Keratinocyte (primary cell): ENCODE measurements around the gene BARX1. TPM values are rescaled to one million over a fixed set of nuclear protein-coding genes. Genes with fewer than 3 reads are reported as not detected.
"Not testable (repeated sequence)": the region's sequence is repeated elsewhere in the genome, so short reads cannot be mapped to it uniquely, and the experiment has no call there.

Experiments used
- DNase-seq: peaks from one replicate; pipeline ENCODE4 v3.0.0-alpha.2; 2011; ENCODE audit warnings: low read depth, missing footprints, low spot score
- FAIRE-seq: peaks from 2 replicates; lab custom pipeline; 2011; peaks lifted over from hg19 to GRCh38; lab: Jason Lieb, UNC
- H2AFZ ChIP-seq: 2 replicates; pipeline ENCODE4 v1.6.0; 2012; ENCODE audit warnings: low read length, control low read depth, inconsistent platforms; ENCODE audit not compliant: control insufficient read depth
- H3K27ac ChIP-seq: 2 replicates; pipeline ENCODE4 v1.5.1; 2011; ENCODE audit warnings: low read length; ENCODE audit not compliant: control insufficient read depth, insufficient read depth
- H3K27me3 ChIP-seq: 3 replicates; pipeline ENCODE4 v1.6.0; 2011; ENCODE audit warnings: low read length; ENCODE audit not compliant: control insufficient read depth, insufficient read depth; ENCODE audit errors: extremely low read depth
- H3K36me3 ChIP-seq, 2 experiments: 2 replicates in 1 of 2; 3 replicates in 1 of 2; pipeline ENCODE4 v1.5.1; 2011; ENCODE audit warnings: low read length in 2 of 2, mild to moderate bottlenecking in 1 of 2; ENCODE audit not compliant: control insufficient read depth in 2 of 2, insufficient read depth in 2 of 2; ENCODE audit errors: extremely low read depth in 1 of 2
- H3K4me1 ChIP-seq: 3 replicates; pipeline ENCODE4 v1.5.1; 2011; ENCODE audit warnings: low read length; ENCODE audit not compliant: control insufficient read depth, insufficient read depth; ENCODE audit errors: extremely low read depth
- H3K4me2 ChIP-seq: 3 replicates; pipeline ENCODE4 v1.6.0; 2011; ENCODE audit warnings: low read depth, low read length; ENCODE audit not compliant: control insufficient read depth, insufficient read depth; ENCODE audit errors: extremely low read depth
- H3K4me3 ChIP-seq, 3 experiments: fragments of 200-600 bp in 1 of 3; sonication (generic) in 1 of 3; 2 replicates in 2 of 3; 3 replicates in 1 of 3; pipeline ENCODE4 v1.5.1; 2011 to 2016; ENCODE audit warnings: low read length in 3 of 3, mild to moderate bottlenecking in 3 of 3, control low read depth in 2 of 3, inconsistent platforms in 1 of 3, low read depth in 1 of 3, mixed read lengths in 1 of 3, mixed run types in 1 of 3, moderate library complexity in 1 of 3; ENCODE audit not compliant: control insufficient read depth in 2 of 3, insufficient read depth in 2 of 3; ENCODE audit errors: extremely low read depth in 1 of 3
- H3K79me2 ChIP-seq: 2 replicates; pipeline ENCODE4 v1.6.0; 2012; ENCODE audit warnings: low read length; ENCODE audit not compliant: control insufficient read depth, insufficient read depth
- H3K9ac ChIP-seq: 3 replicates; pipeline ENCODE4 v1.6.0; 2011; ENCODE audit warnings: low read length; ENCODE audit not compliant: control insufficient read depth, insufficient read depth; ENCODE audit errors: extremely low read depth
- H3K9me1 ChIP-seq: 3 replicates; pipeline ENCODE4 v1.6.0; 2011; ENCODE audit warnings: low read length; ENCODE audit not compliant: control insufficient read depth, insufficient read depth; ENCODE audit errors: extremely low read depth
- H3K9me3 ChIP-seq: 2 replicates; pipeline ENCODE4 v1.5.1; 2012; ENCODE audit warnings: low read depth, low read length; ENCODE audit not compliant: control insufficient read depth
- H4K20me1 ChIP-seq: 3 replicates; pipeline ENCODE4 v1.6.0; 2011; ENCODE audit warnings: low read length; ENCODE audit not compliant: control insufficient read depth, insufficient read depth; ENCODE audit errors: extremely low read depth
- EZH2 ChIP-seq: IDR thresholded peaks from one replicate; pipeline ENCODE4 v1.6.1; 2012; ENCODE audit warnings: inconsistent platforms, mild to moderate bottlenecking, low read length, moderate library complexity
- dilution Hi-C: fragments of 300-500 bp; cut with MboI; formaldehyde crosslinking; loops from one replicate; pipeline ENCODE4 v1.7.0; 2020; ENCODE audit warnings: low sequenced_read_pairs; ENCODE audit not compliant: extremely low pct_ligation_motif_present
- polyA plus RNA-seq, 5 experiments: library from polyadenylated mRNA; depleted of rRNA in 3 of 5; stranded (reverse) in 3 of 5; stranded (forward) in 1 of 5; unstranded in 1 of 5; fragments of >200 nt; gene quantifications; 1 replicate in 1 of 5; 2 replicates in 3 of 5; 3 replicates in 1 of 5; pipeline versions ENCODE4 v1.2.1 to v1.2.3, GENCODE V29; 2011 to 2012; ENCODE audit warnings: missing spikeins in 2 of 5, low read depth in 1 of 5, low replicate concordance in 1 of 5
- TF ChIP-seq, protein P1 (sequence below), 3 experiments: IDR thresholded peaks in 1 of 3; conservative IDR thresholded peaks in 1 of 3; optimal IDR thresholded peaks in 1 of 3; 2 replicates in 2 of 3; 3 replicates in 1 of 3; pipeline versions ENCODE3 to v1.5.1; 2011; ENCODE audit warnings: low read length in 3 of 3, mild to moderate bottlenecking in 3 of 3, moderate library complexity in 2 of 3, control low read depth in 1 of 3, inconsistent platforms in 1 of 3; ENCODE audit not compliant: insufficient read depth in 2 of 3; ENCODE audit errors: extremely low read depth in 1 of 3

Gene BARX1
- polyA plus RNA-seq, 1 donor (not counting 4 experiments of a cell fraction or from before 2014, with no cell fraction given) = not detected

GRCh38 chr9:93964685-93965084, 9.5 kb upstream of the BARX1 start:
- FAIRE-seq (no peak), DNase-seq (no peak)
- peaks cover 33% of the 10 kb centered on the region for H3K27me3 ChIP-seq
- dilution Hi-C loops = no loop called here
- no peak overlapping the region for H3K27ac ChIP-seq
- no peak overlapping the region for H3K4me3 ChIP-seq
- no peak overlapping the region for H2AFZ ChIP-seq
- no peaks in the 10 kb centered on the region for H3K9me1 ChIP-seq
- H3K9me3 ChIP-seq = no peaks in the 10 kb centered on the region
- no peak overlapping the region for H3K4me2 ChIP-seq
- H3K4me1 ChIP-seq = no peaks in the 10 kb centered on the region
- no peaks in the 10 kb centered on the region for H4K20me1 ChIP-seq
- no peaks in the 10 kb centered on the region for H3K79me2 ChIP-seq
- TF ChIP-seq EZH2 = no peak
- TF ChIP-seq, protein P1, sequence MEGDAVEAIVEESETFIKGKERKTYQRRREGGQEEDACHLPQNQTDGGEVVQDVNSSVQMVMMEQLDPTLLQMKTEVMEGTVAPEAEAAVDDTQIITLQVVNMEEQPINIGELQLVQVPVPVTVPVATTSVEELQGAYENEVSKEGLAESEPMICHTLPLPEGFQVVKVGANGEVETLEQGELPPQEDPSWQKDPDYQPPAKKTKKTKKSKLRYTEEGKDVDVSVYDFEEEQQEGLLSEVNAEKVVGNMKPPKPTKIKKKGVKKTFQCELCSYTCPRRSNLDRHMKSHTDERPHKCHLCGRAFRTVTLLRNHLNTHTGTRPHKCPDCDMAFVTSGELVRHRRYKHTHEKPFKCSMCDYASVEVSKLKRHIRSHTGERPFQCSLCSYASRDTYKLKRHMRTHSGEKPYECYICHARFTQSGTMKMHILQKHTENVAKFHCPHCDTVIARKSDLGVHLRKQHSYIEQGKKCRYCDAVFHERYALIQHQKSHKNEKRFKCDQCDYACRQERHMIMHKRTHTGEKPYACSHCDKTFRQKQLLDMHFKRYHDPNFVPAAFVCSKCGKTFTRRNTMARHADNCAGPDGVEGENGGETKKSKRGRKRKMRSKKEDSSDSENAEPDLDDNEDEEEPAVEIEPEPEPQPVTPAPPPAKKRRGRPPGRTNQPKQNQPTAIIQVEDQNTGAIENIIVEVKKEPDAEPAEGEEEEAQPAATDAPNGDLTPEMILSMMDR (optimal IDR thresholded peaks at IDR 0.05 in 1 of 3, IDR thresholded peaks at IDR 0.05 in 1 of 3, conservative IDR thresholded peaks at IDR 0.05 in 1 of 3; ENCODE audit: extremely low read depth in 1 of 3, insufficient read depth in 2 of 3, low read length in 3 of 3) = no peak
- H3K9ac ChIP-seq = no peak overlapping the region
- H3K36me3 ChIP-seq = no peaks in the 10 kb centered on the region

- Histone ChIP-seq H3K4me3 (no peak overlapping the region), H3K27me3 (peaks cover 41% of the 10 kb centered on the region), H3K9me3 (no peaks in the 10 kb centered on the region), H3K4me2 (no peak overlapping the region), H3K4me1 (no peaks in the 10 kb centered on the region), H2AFZ (no peak overlapping the region), H4K20me1 (no peaks in the 10 kb centered on the region), H3K79me2 (no peaks in the 10 kb centered on the region), H3K9ac (no peak overlapping the region), H3K27ac (no peak overlapping the region), H3K9me1 (no peaks in the 10 kb centered on the region), H3K36me3 (no peaks in the 10 kb centered on the region)
- dilution Hi-C loops = no loop called here
- no peak for TF ChIP-seq EZH2
- TF ChIP-seq, protein P1 (optimal IDR thresholded peaks at IDR 0.05 in 1 of 3, IDR thresholded peaks at IDR 0.05 in 1 of 3, conservative IDR thresholded peaks at IDR 0.05 in 1 of 3; ENCODE audit: extremely low read depth in 1 of 3, insufficient read depth in 2 of 3, low read length in 3 of 3) = no peak
- no peak for DNase-seq
- FAIRE-seq = no peak
Observed at GRCh38 chr9:93963969-93964368, 8.8 kb upstream of the BARX1 start.

DNA sequence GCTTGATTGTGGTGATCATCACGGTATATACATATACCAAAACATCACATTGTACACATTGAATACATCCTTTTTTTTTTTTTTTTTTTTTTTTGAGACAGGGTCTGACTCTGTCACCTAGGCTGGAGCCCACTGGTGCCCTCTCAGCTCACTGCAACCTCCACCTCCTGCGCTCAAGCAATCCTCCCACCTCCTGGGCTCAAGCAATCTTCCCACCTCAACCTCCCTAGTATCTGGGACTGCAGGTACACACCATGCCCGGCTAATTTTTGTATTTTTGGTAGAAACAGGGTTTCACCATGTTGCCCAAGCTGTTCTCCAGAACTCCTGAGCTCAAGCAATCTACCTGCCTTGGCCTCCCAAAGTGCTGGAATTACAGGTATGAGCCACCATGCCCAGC, 8.3 kb upstream of the BARX1 start:
- H3K27me3 ChIP-seq = peaks cover 45% of the 10 kb centered on the region
- H3K27ac ChIP-seq, H3K36me3 ChIP-seq, dilution Hi-C loops, H4K20me1 ChIP-seq, H3K9me3 ChIP-seq, H3K9ac ChIP-seq, H2AFZ ChIP-seq, H3K4me1 ChIP-seq, H3K9me1 ChIP-seq, DNase-seq, H3K79me2 ChIP-seq, FAIRE-seq, H3K4me2 ChIP-seq, H3K4me3 ChIP-seq: not testable (repeated sequence)
